GM19035 (cell line): Measurements from ENCODE around the gene B3GALNT1.

Source experiments
- ATAC-seq: cut with Tn5 transposase; IDR thresholded peaks from one replicate; pipeline ENCODE4 v1.9.1; 2021; ENCODE audit not compliant: unreplicated experiment

The B3GALNT1 gene

GRCh38 chr3:161081633-161082032 is 23.5 kb downstream of the B3GALNT1 start:
- peak; percentile 68 for ATAC-seq

- ATAC-seq = no peak
Observed at GRCh38 chr3:161073181-161073580, 32.0 kb downstream of the B3GALNT1 start.

GRCh38 chr3:161072751-161073150 is 32.4 kb downstream of the B3GALNT1 start:
- no peak for ATAC-seq

GRCh38 chr3:161072211-161072621 is 32.9 kb downstream of the B3GALNT1 start:
- ATAC-seq = no peak

- no peak for ATAC-seq
Observed at GRCh38 chr3:161070980-161071663, 34.0 kb downstream of the B3GALNT1 start.

GRCh38 chr3:161070252-161070930 is 34.8 kb downstream of the B3GALNT1 start:
- ATAC-seq = no peak

- peak; percentile 85 for ATAC-seq
Observed at GRCh38 chr3:161069511-161070251, 35.5 kb downstream of the B3GALNT1 start.

- no peak for ATAC-seq
Observed at GRCh38 chr3:161067335-161067734, 37.8 kb downstream of the B3GALNT1 start.

GRCh38 chr3:161066930-161067329 is 38.2 kb downstream of the B3GALNT1 start:
- ATAC-seq = no peak

GRCh38 chr3:161064413-161064812 is 40.7 kb downstream of the B3GALNT1 start:
- no peak for ATAC-seq

- no peak for ATAC-seq
Observed at GRCh38 chr3:161054860-161055604, 50.1 kb downstream of the B3GALNT1 start.

GRCh38 chr3:161051856-161052255 is 53.3 kb downstream of the B3GALNT1 start:
- no peak for ATAC-seq

GRCh38 chr3:161050935-161051334 is 54.2 kb downstream of the B3GALNT1 start:
- no peak for ATAC-seq

GRCh38 chr3:161049683-161050248 is 55.4 kb downstream of the B3GALNT1 start:
- ATAC-seq = no peak

- peak; percentile 80 for ATAC-seq
Observed at GRCh38 chr3:161043336-161044035, 61.7 kb downstream of the B3GALNT1 start.

GRCh38 chr3:161042023-161042501 is 63.1 kb downstream of the B3GALNT1 start:
- no peak for ATAC-seq

- no peak for ATAC-seq
Observed at GRCh38 chr3:161038725-161039124, 66.4 kb downstream of the B3GALNT1 start.

- ATAC-seq = no peak
Observed at GRCh38 chr3:161035711-161036110, 69.4 kb downstream of the B3GALNT1 start.

- peak; percentile 61 for ATAC-seq
Observed at GRCh38 chr3:161034913-161035550, 70.1 kb downstream of the B3GALNT1 start.
